Activated CD4-positive, alpha-beta memory T cell treated with anti-CD3 and anti-CD28 coated beads, Interleukin-2, amount 10 ng/mL, durations not matched to agents 7 days and 5 days (primary cell): ENCODE measurements around the gene IDH3G. TPM values are rescaled to one million over a fixed set of nuclear protein-coding genes. Genes with fewer than 3 reads are reported as not detected.

Experiments used
- CTCF ChIA-PET: fragments of 350-600 bp; sonication (Branson Sonifier 250); formaldehyde crosslinking; loops from one replicate; lab custom pipeline; 2021; ENCODE audit warnings: antibody characterized with exemption, inconsistent platforms; lab: Charles Lee
- POLR2A ChIA-PET: fragments of 350-600 bp; sonication (Branson Sonifier 250); formaldehyde crosslinking; loops from one replicate; lab custom pipeline; 2021; ENCODE audit warnings: antibody characterized with exemption; lab: Charles Lee
- DNase-seq: peaks from one replicate; pipeline ENCODE4 v3.0.0-alpha.2; 2020
- H3K27ac Mint-ChIP-seq: one replicate; pipeline ENCODE4 v1.8.0; 2021; ENCODE audit warnings: mild to moderate bottlenecking, mixed read lengths
- H3K27me3 Mint-ChIP-seq: one replicate; pipeline ENCODE4 v1.8.0; 2021; ENCODE audit warnings: mixed read lengths
- H3K36me3 Mint-ChIP-seq: one replicate; pipeline ENCODE4 v1.8.0; 2021; ENCODE audit warnings: low read depth, mixed read lengths
- H3K4me1 Mint-ChIP-seq: one replicate; pipeline ENCODE4 v1.8.0; 2021; ENCODE audit warnings: mixed read lengths
- H3K4me3 Mint-ChIP-seq: one replicate; pipeline ENCODE4 v1.8.0; 2021; ENCODE audit warnings: mild to moderate bottlenecking, mixed read lengths
- H3K9me3 Mint-ChIP-seq: one replicate; pipeline ENCODE4 v1.8.0; 2021; ENCODE audit warnings: mixed read lengths
- total RNA-seq, 2 experiments: library from RNA; stranded (reverse); gene quantifications; one replicate each; pipeline ENCODE4 v1.2.3, GENCODE V29; 2021

Gene IDH3G
- 10 to 100 TPM; 62.4 to 64.8 TPM for total RNA-seq

GRCh38 chrX:153794018-153794896, at the start of gene IDH3G, which contains the start of gene SSR4:
Gene IDH3G (minus strand): TSS chrX:153794375. CDS start chrX:153794326, 49 bp downstream.
Gene SSR4 (plus strand): TSS chrX:153794668. CDS start chrX:153794688, 20 bp downstream.
- POLR2A ChIA-PET = interaction anchor here (0.7 to 2.4 kb wide), 7 partner anchors 11 to 175 kb away, joined by 3 to 25 read pairs (median 4); partner anchors contain the start of gene ARHGAP4

GRCh38 chrX:153836921-153837320, 42.7 kb upstream of the IDH3G start:
- Mint-ChIP-seq H3K9me3 (no peaks in the 10 kb centered on the region), H3K36me3 (no peaks in the 10 kb centered on the region), H3K4me1 (no peaks in the 10 kb centered on the region), H3K27me3 (peaks cover 22% of the 10 kb centered on the region), H3K4me3 (no peak overlapping the region), H3K27ac (no peak overlapping the region)
- no peak for DNase-seq
- ChIA-PET POLR2A (interaction anchor here (0.6 kb wide), 1 partner anchor 181 kb away, joined by 3 read pairs; no protein-coding TSS in a partner anchor), CTCF (no interaction called here)

More at GRCh38 chrX:153794018-153794896, at the start of gene IDH3G, which contains the start of gene SSR4:
- Mint-ChIP-seq H3K36me3 (peaks cover 33% of the 10 kb centered on the region), H3K27me3 (no peaks in the 10 kb centered on the region), H3K9me3 (no peaks in the 10 kb centered on the region), H3K4me1 (peaks cover 24% of the 10 kb centered on the region), H3K27ac (peak within 1 kb of the TSS; percentile 82), H3K4me3 (peak within 1 kb of the TSS; percentile 94)
- peak; percentile 94 for DNase-seq
- CTCF ChIA-PET = interaction anchor here (1.0 to 1.6 kb wide), 3 partner anchors 23 to 153 kb away, joined by 3 to 7 read pairs (median 4); no protein-coding TSS in a partner anchor

GRCh38 chrX:153832728-153833127, 38.6 kb upstream of the IDH3G start:
- DNase-seq = no peak
- no peak overlapping the region for H3K27ac Mint-ChIP-seq
- H3K4me1 Mint-ChIP-seq = peaks cover 2% of the 10 kb centered on the region
- POLR2A ChIA-PET = no interaction called here
- H3K36me3 Mint-ChIP-seq = no peaks in the 10 kb centered on the region
- H3K27me3 Mint-ChIP-seq = peaks cover 24% of the 10 kb centered on the region
- CTCF ChIA-PET = no interaction called here
- H3K4me3 Mint-ChIP-seq = no peak overlapping the region
- no peaks in the 10 kb centered on the region for H3K9me3 Mint-ChIP-seq

- Mint-ChIP-seq H3K9me3 (no peaks in the 10 kb centered on the region), H3K27ac (no peak overlapping the region), H3K4me3 (peak overlapping the region; percentile 21), H3K27me3 (peaks cover 35% of the 10 kb centered on the region), H3K36me3 (no peaks in the 10 kb centered on the region), H3K4me1 (peaks cover 9% of the 10 kb centered on the region)
- POLR2A ChIA-PET = no interaction called here
- CTCF ChIA-PET = no interaction called here
- DNase-seq = no peak
Observed at GRCh38 chrX:153831429-153832150, 37.4 kb upstream of the IDH3G start.

- Mint-ChIP-seq H3K27me3 (peaks cover 35% of the 10 kb centered on the region), H3K4me3 (no peak overlapping the region), H3K36me3 (no peaks in the 10 kb centered on the region), H3K27ac (no peak overlapping the region), H3K9me3 (no peaks in the 10 kb centered on the region), H3K4me1 (peaks cover 9% of the 10 kb centered on the region)
- DNase-seq = no peak
- ChIA-PET CTCF (no interaction called here), POLR2A (no interaction called here)
Observed at GRCh38 chrX:153830640-153831428, 36.7 kb upstream of the IDH3G start.

GRCh38 chrX:153829799-153830639, 35.8 kb upstream of the IDH3G start, which contains the start of gene PDZD4:
Gene PDZD4 (minus strand): TSS chrX:153830544. CDS start chrX:153830298, 246 bp downstream.
- Mint-ChIP-seq H3K4me3 (peak within 1 kb of the TSS; percentile 32), H3K27ac (no peak within 1 kb of the TSS), H3K4me1 (peaks cover 9% of the 10 kb centered on the region), H3K36me3 (no peaks in the 10 kb centered on the region), H3K27me3 (peaks cover 35% of the 10 kb centered on the region), H3K9me3 (no peaks in the 10 kb centered on the region)
- CTCF ChIA-PET = no interaction called here
- no peak for DNase-seq
- POLR2A ChIA-PET = no interaction called here

- no peak overlapping the region for H3K4me3 Mint-ChIP-seq
- POLR2A ChIA-PET = no interaction called here
- no peaks in the 10 kb centered on the region for H3K36me3 Mint-ChIP-seq
- DNase-seq = no peak
- CTCF ChIA-PET = no interaction called here
- H3K27me3 Mint-ChIP-seq = peaks cover 32% of the 10 kb centered on the region
- H3K4me1 Mint-ChIP-seq = peaks cover 9% of the 10 kb centered on the region
- no peaks in the 10 kb centered on the region for H3K9me3 Mint-ChIP-seq
- H3K27ac Mint-ChIP-seq = no peak overlapping the region
Observed at GRCh38 chrX:153829549-153829798, 35.3 kb upstream of the IDH3G start.

GRCh38 chrX:153828723-153829548, 34.8 kb upstream of the IDH3G start:
- Mint-ChIP-seq H3K4me1 (peaks cover 9% of the 10 kb centered on the region), H3K27ac (no peak overlapping the region), H3K27me3 (peaks cover 32% of the 10 kb centered on the region), H3K4me3 (no peak overlapping the region), H3K9me3 (no peaks in the 10 kb centered on the region), H3K36me3 (no peaks in the 10 kb centered on the region)
- POLR2A ChIA-PET = no interaction called here
- no peak for DNase-seq
- CTCF ChIA-PET = no interaction called here

- POLR2A ChIA-PET = no interaction called here
- no peak overlapping the region for H3K27ac Mint-ChIP-seq
- no peak for DNase-seq
- H3K27me3 Mint-ChIP-seq = peaks cover 35% of the 10 kb centered on the region
- H3K36me3 Mint-ChIP-seq = no peaks in the 10 kb centered on the region
- H3K4me1 Mint-ChIP-seq = peaks cover 9% of the 10 kb centered on the region
- CTCF ChIA-PET = no interaction called here
- H3K9me3 Mint-ChIP-seq = no peaks in the 10 kb centered on the region
- H3K4me3 Mint-ChIP-seq = no peak overlapping the region
Observed at GRCh38 chrX:153828308-153828707, 34.1 kb upstream of the IDH3G start.

GRCh38 chrX:153827903-153828302, 33.7 kb upstream of the IDH3G start:
- Mint-ChIP-seq H3K27me3 (peaks cover 32% of the 10 kb centered on the region), H3K4me1 (peaks cover 9% of the 10 kb centered on the region), H3K4me3 (no peak overlapping the region), H3K36me3 (no peaks in the 10 kb centered on the region), H3K27ac (no peak overlapping the region), H3K9me3 (no peaks in the 10 kb centered on the region)
- DNase-seq = no peak
- ChIA-PET CTCF (no interaction called here), POLR2A (interaction anchor here (0.6 kb wide), 1 partner anchor 846 kb away, joined by 3 read pairs; no protein-coding TSS in a partner anchor)

- no peak overlapping the region for H3K4me3 Mint-ChIP-seq
- no peak overlapping the region for H3K27ac Mint-ChIP-seq
- H3K27me3 Mint-ChIP-seq = peaks cover 29% of the 10 kb centered on the region
- H3K9me3 Mint-ChIP-seq = no peaks in the 10 kb centered on the region
- H3K36me3 Mint-ChIP-seq = no peaks in the 10 kb centered on the region
- ChIA-PET CTCF (no interaction called here), POLR2A (interaction anchor here (0.6 kb wide), 1 partner anchor 845 kb away, joined by 3 read pairs; no protein-coding TSS in a partner anchor)
- peaks cover 17% of the 10 kb centered on the region for H3K4me1 Mint-ChIP-seq
- DNase-seq = no peak
Observed at GRCh38 chrX:153827016-153827415, 32.8 kb upstream of the IDH3G start.
